Inflammatory macrophage (primary cell): Measurements from ENCODE around the gene DENND5B.
"Not testable (repeated sequence)": the region's sequence is repeated elsewhere in the genome, so short reads cannot be mapped to it uniquely, and the experiment has no call there.

ENCODE experiments used
- DNase-seq, 2 donors: peaks; one replicate each; pipeline ENCODE4 v3.0.0-alpha.2; 2020 to 2022

The DENND5B gene

DNA sequence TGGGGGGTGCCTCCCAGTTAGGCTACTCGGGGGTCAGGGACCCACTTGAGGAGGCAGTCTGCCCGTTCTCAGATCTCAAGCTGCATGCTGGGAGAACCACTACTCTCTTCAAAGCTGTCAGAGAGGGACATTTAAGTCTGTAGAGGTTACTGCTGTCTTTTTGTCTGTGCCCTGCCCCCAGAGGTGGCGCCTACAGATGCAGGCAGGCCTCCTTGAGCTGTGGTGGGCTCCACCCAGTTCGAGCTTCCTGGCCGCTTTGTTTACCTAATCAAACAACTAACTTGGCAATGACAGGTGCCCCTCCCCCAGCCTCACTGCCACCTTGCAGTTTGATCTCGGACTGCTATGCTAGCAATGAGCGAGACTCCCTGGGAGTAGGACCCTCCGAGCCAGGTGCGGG is 35.5 kb downstream of the DENND5B start:
- DNase-seq: not testable (repeated sequence)

DNA sequence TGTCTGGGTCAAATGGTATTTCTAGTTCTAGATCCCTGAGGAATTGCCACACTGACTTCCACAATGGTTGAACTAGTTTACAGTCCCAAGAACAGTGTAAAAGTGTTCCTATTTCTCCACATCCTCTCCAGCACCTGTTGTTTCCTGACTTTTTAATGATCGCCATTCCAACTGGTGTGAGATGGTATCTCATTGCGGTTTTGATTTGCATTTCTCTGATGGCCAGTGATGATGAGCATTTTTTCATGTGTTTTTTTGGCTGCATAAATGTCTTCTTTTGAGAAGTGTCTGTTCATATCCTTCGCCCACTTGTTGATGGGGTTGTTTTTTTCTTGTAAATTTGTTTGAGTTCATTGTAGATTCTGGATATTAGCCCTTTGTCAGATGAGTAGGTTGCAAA is 40.3 kb downstream of the DENND5B start:
- DNase-seq: not testable (repeated sequence)

DNA sequence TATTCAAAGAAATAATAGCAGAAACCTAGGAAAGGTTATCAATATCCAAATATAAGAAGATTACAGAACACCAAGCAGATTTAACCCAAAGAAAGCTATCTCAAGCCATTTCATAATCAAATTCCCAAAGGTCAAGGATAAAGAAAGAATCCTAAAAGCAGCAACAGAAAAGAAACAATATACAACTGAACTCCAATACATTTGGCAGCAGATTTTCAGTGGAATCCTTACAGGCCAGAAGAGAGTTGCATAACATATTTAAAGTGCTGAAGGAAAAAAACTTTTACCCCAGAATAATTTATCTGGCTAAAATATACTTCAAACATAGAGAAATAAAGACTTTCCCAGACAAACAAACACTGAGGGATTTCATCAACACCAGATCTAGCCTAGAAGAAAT is 54.3 kb downstream of the DENND5B start:
- no peak for DNase-seq

GRCh38 chr12:31533470-31533869 is 57.5 kb downstream of the DENND5B start:
- no peak for DNase-seq

DNA sequence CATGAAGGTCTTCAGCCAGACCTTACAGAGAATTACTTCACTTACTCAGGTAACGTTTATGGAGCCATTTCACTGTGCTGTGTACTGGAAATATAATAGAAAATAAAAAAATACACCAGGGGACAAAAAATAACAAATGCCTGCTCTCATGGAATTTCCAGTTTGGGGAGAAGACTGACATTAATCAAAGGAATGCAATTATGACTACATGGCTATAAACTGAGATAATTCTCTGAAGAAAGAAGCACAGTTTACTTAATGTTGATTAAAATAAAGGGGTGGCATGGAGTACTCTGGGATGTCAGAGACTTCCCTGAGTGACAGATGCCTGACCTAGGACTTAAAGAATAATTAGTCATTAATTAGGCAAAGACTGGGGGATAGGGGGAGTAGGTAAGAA is 59.0 kb downstream of the DENND5B start:
- DNase-seq: no peak

GRCh38 chr12:31528095-31528494 is 62.8 kb downstream of the DENND5B start:
- DNase-seq: peak; percentile 41 to 44

DNA sequence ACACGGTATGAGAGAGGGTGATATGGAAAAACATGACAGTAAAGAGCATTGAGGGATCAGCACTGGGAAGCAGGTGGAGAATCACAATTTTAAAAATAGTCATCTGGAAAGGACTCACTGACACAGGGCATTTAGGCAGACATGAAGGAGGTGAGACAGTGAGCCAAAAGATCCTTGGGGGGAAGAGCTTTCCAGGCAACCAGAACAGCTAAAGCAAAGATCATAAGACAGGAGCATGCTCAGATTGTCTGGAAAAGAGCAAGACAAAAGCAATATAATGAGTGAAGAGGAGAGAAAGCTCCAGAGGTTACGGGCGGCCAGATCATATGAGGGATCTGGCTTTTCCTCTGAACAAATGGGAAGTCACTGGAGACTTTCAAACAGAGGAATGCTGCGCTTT is 63.9 kb downstream of the DENND5B start:
- no peak for DNase-seq

- DNase-seq: no peak
Measured at GRCh38 chr12:31526158-31526546, 64.8 kb downstream of the DENND5B start.

DNA sequence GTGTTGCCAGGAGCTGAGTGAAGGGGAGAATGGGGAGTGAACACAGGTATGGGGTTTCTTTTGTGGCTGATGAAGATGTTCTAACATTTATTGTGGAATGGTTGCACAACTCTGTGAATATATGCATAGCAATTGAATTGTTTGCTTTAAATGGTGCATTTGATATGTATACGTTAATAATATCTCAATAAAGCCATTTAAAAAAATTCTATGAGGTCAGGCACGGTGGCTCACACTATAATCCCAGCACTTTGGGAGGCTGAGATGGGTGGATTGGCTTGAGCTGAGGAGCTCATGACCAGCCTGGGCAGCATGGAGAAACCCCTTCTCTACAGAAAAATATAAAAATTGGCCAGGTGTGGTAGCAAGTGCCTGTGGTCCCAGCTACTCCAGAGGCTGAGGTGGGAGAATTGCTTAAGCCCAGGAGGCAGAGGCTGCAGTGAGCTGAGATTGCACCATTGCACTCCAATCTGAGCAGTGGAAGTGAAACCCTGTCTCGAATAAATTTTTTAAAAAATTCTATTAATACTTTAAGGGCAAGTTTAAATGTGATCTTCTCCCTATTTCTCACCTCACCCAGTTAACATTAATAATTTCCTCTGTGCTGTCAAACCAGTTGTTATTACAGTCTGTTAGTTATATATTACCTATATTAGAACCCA is 65.3 kb downstream of the DENND5B start:
- peak; percentile 20 to 43 for DNase-seq

GRCh38 chr12:31524791-31525495 is 66.0 kb downstream of the DENND5B start:
- peak; percentile 73 to 75 for DNase-seq

DNA sequence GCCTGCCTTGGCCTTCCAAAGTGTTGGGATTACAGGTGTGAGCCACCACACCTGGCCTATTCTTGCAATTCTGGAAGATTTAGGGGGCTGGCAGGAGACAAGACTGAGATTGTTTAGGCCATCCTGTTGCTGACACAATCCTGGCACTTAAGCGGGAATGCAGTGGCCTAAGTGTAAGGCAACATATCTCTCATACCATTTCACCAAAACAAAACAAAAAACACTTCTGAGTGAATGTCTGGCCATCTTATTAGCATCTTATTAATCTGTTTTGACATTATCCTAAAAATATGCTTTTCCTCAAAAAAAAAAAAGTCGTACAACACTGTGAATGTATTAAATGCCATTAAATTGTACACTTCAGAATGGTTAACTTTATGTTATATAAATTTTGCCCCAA is 67.6 kb downstream of the DENND5B start:
- DNase-seq: no peak

GRCh38 chr12:31522607-31523006 is 68.3 kb downstream of the DENND5B start:
- DNase-seq: no peak

DNA sequence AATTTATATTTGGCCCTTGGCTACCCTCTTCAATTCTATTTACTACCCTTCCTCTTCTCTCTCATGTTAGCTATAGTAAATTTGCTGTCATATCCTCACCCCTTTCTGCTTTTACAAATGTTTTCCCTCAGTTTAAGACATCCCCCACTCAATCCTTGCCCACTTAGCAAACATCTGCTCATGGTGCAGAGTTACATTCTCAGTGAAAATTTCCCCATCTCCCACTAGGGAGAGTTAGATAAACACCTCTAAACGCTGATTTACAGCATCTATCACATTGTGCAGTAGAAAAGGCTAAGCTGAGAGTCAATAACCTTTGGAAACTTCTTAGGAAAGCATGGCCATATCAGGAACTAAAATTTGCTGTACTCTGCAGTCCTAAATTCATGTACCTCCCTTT is 69.0 kb downstream of the DENND5B start:
- no peak for DNase-seq

DNA sequence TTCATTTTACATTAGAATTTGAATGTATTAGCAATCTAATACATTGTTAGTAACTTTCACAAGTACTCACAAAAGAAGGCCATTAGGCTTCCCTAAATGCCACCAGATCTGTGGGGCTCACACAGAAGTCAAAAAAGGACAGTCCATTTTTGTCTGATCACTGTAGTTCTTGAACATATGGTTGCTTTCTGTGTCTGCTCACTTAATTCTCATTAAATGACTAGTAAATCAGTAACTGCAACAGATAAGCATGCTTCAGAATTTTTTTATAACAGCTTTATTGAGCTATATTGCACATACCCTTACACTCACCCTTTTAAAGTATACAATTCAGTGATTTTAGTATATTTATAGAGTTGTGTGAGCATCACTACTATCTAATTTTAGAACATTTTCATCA is 71.4 kb downstream of the DENND5B start:
- DNase-seq: no peak

DNA sequence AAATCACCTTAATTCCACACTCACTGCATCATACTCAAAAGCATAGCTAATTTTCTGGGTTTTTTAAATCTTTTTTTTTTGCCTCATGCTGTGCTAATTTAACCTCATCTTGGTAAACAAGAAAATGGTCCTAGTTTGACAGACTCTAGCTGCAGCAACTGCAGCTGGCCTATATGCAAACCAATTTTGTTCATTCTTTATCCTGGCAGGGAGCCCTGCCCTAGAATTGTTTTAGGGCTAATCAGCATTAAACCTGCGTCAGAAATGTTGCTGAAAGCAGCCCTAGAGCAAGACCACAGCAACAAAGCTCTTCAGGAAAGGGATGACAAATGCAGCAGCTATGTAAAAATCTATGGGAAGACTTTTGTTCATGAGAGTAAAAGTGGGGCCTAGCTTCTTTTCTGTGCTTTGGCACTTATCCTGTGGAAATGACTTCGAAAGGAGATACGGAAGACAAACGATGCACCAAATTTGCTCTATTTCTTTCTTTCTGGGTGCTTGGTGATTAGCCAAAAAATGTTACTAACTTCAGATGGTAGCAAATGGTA is 72.2 kb downstream of the DENND5B start:
- no peak for DNase-seq

DNA sequence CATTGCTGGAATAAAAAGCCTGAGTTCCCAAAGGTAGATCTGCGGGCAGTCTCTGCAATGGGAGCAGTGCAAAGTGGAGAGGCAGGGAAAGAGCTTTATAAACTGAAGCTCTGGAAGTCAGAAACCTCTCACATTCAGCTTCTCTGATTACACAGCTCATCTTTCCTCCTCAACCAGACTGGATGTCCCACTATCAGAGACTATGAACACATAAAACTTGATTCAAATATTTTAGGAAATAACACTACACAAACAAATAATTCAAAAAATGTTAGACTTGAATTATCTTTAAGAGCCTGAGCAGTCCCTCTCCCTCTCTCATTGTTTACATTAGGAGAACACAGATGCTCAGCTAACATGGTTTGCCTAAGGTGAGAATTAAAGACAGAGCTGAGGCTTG is 72.9 kb downstream of the DENND5B start:
- DNase-seq: no peak

GRCh38 chr12:31516702-31517101 is 74.2 kb downstream of the DENND5B start:
- no peak for DNase-seq

DNA sequence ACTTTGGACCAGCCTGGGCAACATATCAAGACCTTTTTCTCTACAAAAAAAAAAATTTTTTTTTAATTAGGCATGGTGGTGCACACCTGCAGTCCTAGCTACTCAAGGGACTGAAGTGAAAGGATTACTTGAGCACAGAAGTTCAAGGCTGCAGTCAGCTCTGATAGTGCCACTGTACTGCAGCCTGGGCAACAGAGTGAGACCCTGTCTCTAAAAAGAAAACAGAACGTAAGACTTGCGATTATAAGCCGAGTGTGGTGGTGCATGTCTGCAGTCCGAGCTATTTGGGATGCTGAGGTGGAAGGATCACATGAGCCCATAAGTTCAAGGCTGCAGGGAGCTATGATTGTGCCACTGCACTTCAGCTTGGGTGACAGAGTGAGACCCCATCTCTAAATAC is 76.0 kb downstream of the DENND5B start:
- DNase-seq: no peak

DNA sequence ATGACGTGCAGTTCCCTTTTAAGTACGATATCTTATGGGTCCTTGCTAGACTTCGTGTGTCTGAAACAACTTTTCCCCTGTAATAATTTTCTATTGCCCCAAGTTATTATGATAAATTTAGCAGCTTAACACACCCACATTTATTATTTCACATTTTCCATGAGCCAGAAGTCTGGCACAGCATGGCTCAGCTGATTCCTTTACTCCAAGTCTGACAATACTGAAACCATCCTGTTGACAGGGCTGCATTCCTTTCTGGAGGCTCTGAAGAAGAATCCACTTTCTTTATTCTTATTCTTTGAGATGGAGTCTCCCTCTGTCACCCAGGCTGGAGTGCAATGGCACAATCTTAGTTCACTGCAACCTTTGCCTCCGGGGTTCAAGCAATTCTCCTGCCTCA is 80.9 kb downstream of the DENND5B start:
- DNase-seq: no peak

DNA sequence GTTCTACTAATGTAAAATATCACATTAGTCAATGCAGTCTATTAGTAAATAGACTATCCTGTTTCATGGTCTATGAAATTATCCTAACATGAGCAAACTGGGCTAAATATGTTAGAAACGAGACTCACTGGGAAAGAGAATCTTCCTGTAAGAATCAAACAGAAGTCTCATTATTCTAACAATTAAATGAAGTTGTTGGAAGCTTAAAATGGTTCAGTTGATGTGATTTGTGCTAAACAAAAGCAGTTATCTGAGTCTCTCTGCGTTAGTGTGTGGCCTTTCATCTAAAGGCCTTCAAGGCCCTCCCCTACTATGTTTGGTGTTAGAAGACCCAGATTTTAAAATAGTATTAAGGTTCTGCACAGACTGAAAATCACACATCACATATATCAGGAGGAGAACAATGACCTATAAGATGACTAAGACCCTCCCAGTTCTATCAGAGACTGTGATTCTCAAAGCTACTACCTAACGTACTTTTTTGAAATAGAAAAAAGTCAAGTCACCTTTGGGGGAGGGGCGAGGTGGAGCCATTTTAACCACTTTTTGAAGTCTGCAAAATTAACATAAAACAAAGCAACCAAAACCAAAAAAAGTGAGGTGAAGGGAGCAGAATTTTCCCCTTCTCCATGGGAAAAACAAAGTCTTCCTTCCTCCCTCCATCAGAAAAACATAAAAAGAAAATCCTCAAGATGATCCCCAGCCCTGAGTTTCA is 82.3 kb downstream of the DENND5B start:
- DNase-seq: no peak

GRCh38 chr12:31507966-31508365 is 83.0 kb downstream of the DENND5B start:
- no peak for DNase-seq

- no peak for DNase-seq
Measured at GRCh38 chr12:31506515-31507306, 84.2 kb downstream of the DENND5B start.
